Colonic mucosa (tissue), 4 donors: Measurements from ENCODE around the gene KLHL2. TPM values are rescaled to one million over a fixed set of nuclear protein-coding genes. Genes with fewer than 3 reads are reported as not detected.
"Not testable (repeated sequence)": the region's sequence is repeated elsewhere in the genome, so short reads cannot be mapped to it uniquely, and the experiment has no call there.

Experiments
- DNase-seq: peaks from one replicate; pipeline ENCODE4 v3.0.0-alpha.2; 2020
- H3K27ac ChIP-seq: fragments of 200-600 bp; one replicate; pipeline ENCODE4 v1.8.0; 2021
- H3K27me3 ChIP-seq: fragments of 200-600 bp; one replicate; pipeline ENCODE4 v1.8.0; 2021
- H3K36me3 ChIP-seq: fragments of 200-600 bp; one replicate; pipeline ENCODE4 v1.8.0; 2021
- H3K4me1 ChIP-seq: fragments of 200-600 bp; one replicate; pipeline ENCODE4 v1.8.0; 2021; ENCODE audit warnings: mild to moderate bottlenecking
- H3K4me3 ChIP-seq: fragments of 200-600 bp; one replicate; pipeline ENCODE4 v1.8.0; 2021
- H3K9ac ChIP-seq, 2 donors: one replicate each; pipeline ENCODE4 v1.7.0; 2013; ENCODE audit warnings: control low read depth in 2 of 2, low read depth in 2 of 2, low read length in 2 of 2
- H3K9me3 ChIP-seq: fragments of 200-600 bp; one replicate; pipeline ENCODE4 v1.8.0; 2021
- CTCF ChIP-seq: fragments of 200-600 bp; IDR thresholded peaks from one replicate; pipeline ENCODE4 v1.8.0; 2022; ENCODE audit warnings: antibody characterized with exemption, mild to moderate bottlenecking
- intact Hi-C: fragments of 100-400 bp; cut with DNase I; formaldehyde crosslinking; loops from one replicate; pipeline ENCODE4 v1.14.1; 2022
- total RNA-seq, 2 donors: library from RNA; stranded (reverse); fragmentation: NEBNext Ultra II Directional in 1 of 2; extraction: Animal tissue kit (Norgen Biotek cat#: 25700) in 1 of 2; gene quantifications; one replicate each; pipeline ENCODE4 v1.2.1, GENCODE V29; 2021
- donor health status: healthy.
- donor health status: DM: no; HTN: no; CAD: no.
- donor health status: DM: no; HTN: no; CAD: no.

Gene KLHL2
- total RNA-seq, 2 donors from 2014 or later, result 8.6 to 11.1 TPM

- intact Hi-C loops, result loop anchor here (10.0 kb wide), 1 partner anchor 116 kb away; the partner anchor contains the start of gene MSMO1
- Histone ChIP-seq H3K9ac (no peak overlapping the region), H3K27ac (no peak overlapping the region), H3K4me1 (no peaks in the 10 kb centered on the region), H3K9me3 (no peaks in the 10 kb centered on the region), H3K36me3 (no peaks in the 10 kb centered on the region), H3K4me3 (no peak overlapping the region), H3K27me3 (no peaks in the 10 kb centered on the region)
- no peak for TF ChIP-seq CTCF
- DNase-seq, result no peak
These were observed 1.5 kb downstream of the KLHL2 start for GRCh38 chr4:165208741-165209388.

- Histone ChIP-seq H3K4me3 (no peak overlapping the region), H3K27ac (no peak overlapping the region), H3K9me3 (no peaks in the 10 kb centered on the region), H3K4me1 (no peaks in the 10 kb centered on the region), H3K9ac (no peak overlapping the region), H3K36me3 (no peaks in the 10 kb centered on the region), H3K27me3 (no peaks in the 10 kb centered on the region)
- no peak for TF ChIP-seq CTCF
- no peak for DNase-seq
- intact Hi-C loops, result loop anchor here (10.0 kb wide), 1 partner anchor 115 kb away; the partner anchor contains the start of gene MSMO1
These were observed 2.4 kb downstream of the KLHL2 start for GRCh38 chr4:165209796-165210195.

- Histone ChIP-seq H3K27me3 (no peaks in the 10 kb centered on the region), H3K9me3 (no peaks in the 10 kb centered on the region), H3K27ac (no peak overlapping the region), H3K36me3 (no peaks in the 10 kb centered on the region), H3K9ac (no peak overlapping the region), H3K4me3 (no peak overlapping the region), H3K4me1 (no peaks in the 10 kb centered on the region)
- intact Hi-C loops, result no loop called here
- TF ChIP-seq CTCF, result no peak
- DNase-seq, result no peak
These were observed 3.2 kb downstream of the KLHL2 start for GRCh38 chr4:165210566-165210965.

- H3K4me3 ChIP-seq, H3K36me3 ChIP-seq, H3K9ac ChIP-seq, intact Hi-C loops, H3K27me3 ChIP-seq, H3K9me3 ChIP-seq, H3K4me1 ChIP-seq, DNase-seq, H3K27ac ChIP-seq: not testable (repeated sequence)
These were observed 5.3 kb downstream of the KLHL2 start for GRCh38 chr4:165212647-165213046.

- H3K27me3 ChIP-seq, H3K4me3 ChIP-seq, H3K36me3 ChIP-seq, H3K9me3 ChIP-seq, H3K9ac ChIP-seq, intact Hi-C loops, DNase-seq, H3K4me1 ChIP-seq, H3K27ac ChIP-seq: not testable (repeated sequence)
These were observed 6.0 kb downstream of the KLHL2 start for GRCh38 chr4:165213404-165213803.

GRCh38 chr4:165213991-165214709 lies 6.8 kb downstream of the KLHL2 start:
- H3K9ac ChIP-seq, H3K36me3 ChIP-seq, DNase-seq, H3K27me3 ChIP-seq, H3K4me1 ChIP-seq, H3K27ac ChIP-seq, H3K9me3 ChIP-seq, H3K4me3 ChIP-seq, intact Hi-C loops: not testable (repeated sequence)

GRCh38 chr4:165215034-165215751 lies 7.8 kb downstream of the KLHL2 start:
- H3K4me3 ChIP-seq, DNase-seq, H3K27me3 ChIP-seq, H3K27ac ChIP-seq, H3K4me1 ChIP-seq, H3K36me3 ChIP-seq, H3K9me3 ChIP-seq, intact Hi-C loops, H3K9ac ChIP-seq: not testable (repeated sequence)

- intact Hi-C loops, H3K27me3 ChIP-seq, H3K9me3 ChIP-seq, H3K36me3 ChIP-seq, H3K4me3 ChIP-seq, DNase-seq, H3K4me1 ChIP-seq, H3K9ac ChIP-seq, H3K27ac ChIP-seq: not testable (repeated sequence)
These were observed 8.6 kb downstream of the KLHL2 start for GRCh38 chr4:165215761-165216487.
